H1 (cell line): Measurements from ENCODE around the gene GUCY1A2.
"Not testable (repeated sequence)": the region's sequence is repeated elsewhere in the genome, so short reads cannot be mapped to it uniquely, and the experiment has no call there.

Source experiments
- TCF12 ChIP-seq: IDR thresholded peaks from 2 replicates; pipeline ENCODE4 v1.6.1; 2011; ENCODE audit warnings: low read depth, mild to moderate bottlenecking, low read length
- YY1 ChIP-seq: IDR thresholded peaks from 2 replicates; pipeline ENCODE4 v1.6.1; 2011; ENCODE audit warnings: low read depth, mild to moderate bottlenecking, low read length
- TF ChIP-seq, protein P1 (sequence below), 3 experiments: IDR thresholded peaks; 1 replicate in 2 of 3; 2 replicates in 1 of 3; pipeline versions ENCODE4 v1.5.1 to v1.6.1; 2011; ENCODE audit warnings: low read length in 3 of 3, mild to moderate bottlenecking in 3 of 3, inconsistent platforms in 2 of 3, low read depth in 1 of 3, moderate library complexity in 1 of 3; ENCODE audit not compliant: insufficient read depth in 1 of 3; ENCODE audit errors: control extremely low read depth in 1 of 3

DNA sequence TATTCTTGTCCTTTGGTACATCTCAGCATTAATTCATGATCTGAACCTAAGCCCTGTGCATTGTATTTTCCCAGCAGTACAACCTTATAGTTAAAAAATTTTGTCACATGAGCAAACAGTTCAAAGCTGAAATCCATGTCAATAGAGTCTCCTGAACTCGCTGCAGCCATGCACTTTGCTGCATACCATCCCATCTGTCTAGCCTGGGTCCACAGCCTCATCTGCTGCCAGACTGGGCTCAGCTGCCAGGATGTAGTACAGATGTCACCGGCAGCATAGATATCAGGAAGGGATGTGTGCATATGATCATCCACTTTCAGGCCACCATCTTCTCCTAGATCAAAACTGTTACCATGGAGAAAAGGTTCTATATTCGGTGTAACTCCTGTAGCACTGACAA is 191.7 kb downstream of the GUCY1A2 start:
- TF ChIP-seq YY1, TCF12: not testable (repeated sequence)
- TF ChIP-seq, protein P1, sequence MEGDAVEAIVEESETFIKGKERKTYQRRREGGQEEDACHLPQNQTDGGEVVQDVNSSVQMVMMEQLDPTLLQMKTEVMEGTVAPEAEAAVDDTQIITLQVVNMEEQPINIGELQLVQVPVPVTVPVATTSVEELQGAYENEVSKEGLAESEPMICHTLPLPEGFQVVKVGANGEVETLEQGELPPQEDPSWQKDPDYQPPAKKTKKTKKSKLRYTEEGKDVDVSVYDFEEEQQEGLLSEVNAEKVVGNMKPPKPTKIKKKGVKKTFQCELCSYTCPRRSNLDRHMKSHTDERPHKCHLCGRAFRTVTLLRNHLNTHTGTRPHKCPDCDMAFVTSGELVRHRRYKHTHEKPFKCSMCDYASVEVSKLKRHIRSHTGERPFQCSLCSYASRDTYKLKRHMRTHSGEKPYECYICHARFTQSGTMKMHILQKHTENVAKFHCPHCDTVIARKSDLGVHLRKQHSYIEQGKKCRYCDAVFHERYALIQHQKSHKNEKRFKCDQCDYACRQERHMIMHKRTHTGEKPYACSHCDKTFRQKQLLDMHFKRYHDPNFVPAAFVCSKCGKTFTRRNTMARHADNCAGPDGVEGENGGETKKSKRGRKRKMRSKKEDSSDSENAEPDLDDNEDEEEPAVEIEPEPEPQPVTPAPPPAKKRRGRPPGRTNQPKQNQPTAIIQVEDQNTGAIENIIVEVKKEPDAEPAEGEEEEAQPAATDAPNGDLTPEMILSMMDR (IDR thresholded peaks at IDR 0.05; ENCODE audit: control extremely low read depth in 1 of 3, insufficient read depth in 1 of 3, low read depth in 1 of 3, low read length in 3 of 3): not testable (repeated sequence)
